HG02938 (cell line): Measurements from ENCODE around the gene PSMB7.

Source experiments
- ATAC-seq: cut with Tn5 transposase; IDR thresholded peaks from one replicate; pipeline ENCODE4 v1.9.1; 2021; ENCODE audit warnings: mild to moderate bottlenecking, moderate library complexity; ENCODE audit not compliant: unreplicated experiment

The PSMB7 gene

GRCh38 chr9:124304285-124304684 lies 111.0 kb downstream of the PSMB7 start:
- ATAC-seq, result no peak

DNA sequence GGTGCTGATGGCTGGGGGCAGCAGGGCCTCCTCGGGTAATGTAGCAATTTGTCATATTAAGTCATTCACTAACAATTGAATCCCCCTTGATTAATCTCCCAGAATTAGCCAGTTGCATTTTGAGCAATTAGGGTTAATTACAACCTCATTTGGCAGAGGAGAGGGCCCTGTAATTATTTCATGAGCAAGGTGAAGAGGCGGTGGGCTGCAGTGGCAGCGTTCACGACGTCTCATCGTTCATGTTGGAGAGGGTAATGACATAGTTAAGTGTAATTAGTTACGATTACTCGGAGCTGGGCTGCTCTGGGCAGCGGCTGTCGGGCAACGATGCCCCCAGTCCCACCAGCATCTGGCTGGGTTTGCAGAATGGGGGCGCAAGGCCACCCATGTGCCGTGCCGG lies 111.5 kb downstream of the PSMB7 start:
- ATAC-seq, result no peak
